ENCODE results near the gene MFN2. TPM values are rescaled to one million over a fixed set of nuclear protein-coding genes. Genes with fewer than 3 reads are reported as not detected.

The MFN2 gene
- total and polyA plus RNA-seq, 9 of the 15 experiments (the other 6 are each of a cell fraction or from before 2014, with no cell fraction given): 10.5 to 158 (median 87.1) TPM

- TF ChIP-seq NR2F6 (CRISPR knock-in tag; IDR thresholded peaks at IDR 0.05) (no peak), ATF7 (IDR thresholded peaks at IDR 0.05) (no peak), RB1 (IDR thresholded peaks at IDR 0.05; ENCODE audit: low read depth) (0 out of 2 replicates have a peak, but pooled peaks have one; percentile 19), SMC3 (conservative IDR thresholded peaks at IDR 0.05; ENCODE audit: insufficient read depth, low read depth, low read length) (peak; percentile 43; the same call in 1 of the 2 replicates), NFXL1 (CRISPR knock-in tag; IDR thresholded peaks at IDR 0.05) (no peak), E2F3 (CRISPR knock-in tag; IDR thresholded peaks at IDR 0.05) (no peak), ZNF830 (CRISPR knock-in tag; IDR thresholded peaks at IDR 0.05) (no peak), SPI1 (IDR thresholded peaks at IDR 0.05; ENCODE audit: borderline replicate concordance, low read depth, low read length) (peak; percentile 57; the same call in 1 of the 2 replicates), NONO (IDR thresholded peaks at IDR 0.05; ENCODE audit: low read depth in 2 of 2, low read length in 1 of 2) (no peak), MAZ (CRISPR knock-in tag; conservative IDR thresholded peaks at IDR 0.05 in 1 of 2, IDR thresholded peaks at IDR 0.05 in 1 of 2) (0 out of 4 replicates have a peak, but pooled peaks of 1 of the 2 experiments have one; percentile 20), DACH1 (IDR thresholded peaks at IDR 0.05; ENCODE audit: partially characterized antibody) (no peak), TCF3 (CRISPR knock-in tag; IDR thresholded peaks at IDR 0.05) (peak; percentile 27; the same call in 1 of the 2 replicates), BRCA1 (IDR thresholded peaks at IDR 0.05) (no peak), BRCA1 (CRISPR knock-in tag; IDR thresholded peaks at IDR 0.05) (no peak), PBX2 (CRISPR knock-in tag; IDR thresholded peaks at IDR 0.05; ENCODE audit: low read depth) (no peak), PBX2 (tag; conservative IDR thresholded peaks at IDR 0.05; ENCODE audit: low read depth) (no peak), DEAF1 (CRISPR knock-in tag; IDR thresholded peaks at IDR 0.05) (peak; percentile 67), ZNF395 (CRISPR knock-in tag; IDR thresholded peaks at IDR 0.05) (no peak), ATF6 (CRISPR knock-in tag; IDR thresholded peaks at IDR 0.05) (no peak), TFAP4 (CRISPR knock-in tag; IDR thresholded peaks at IDR 0.05; ENCODE audit: borderline replicate concordance) (0 out of 2 replicates have a peak, but pooled peaks have one; percentile 14)
Measured at GRCh38 chr1:11967028-11967547, 13.2 kb upstream of the MFN2 start (continued).
